GM10248 (cell line): ENCODE results near the gene GRPEL2.

ENCODE experiments used
- CTCF ChIA-PET: fragments of 300-600 bp; sonication (Branson Sonifier 250); formaldehyde crosslinking; extraction: SDS; loops from one replicate; lab custom pipeline; 2021; ENCODE audit warnings: antibody characterized with exemption; lab: Yijun Ruan, JAX
- POLR2A ChIA-PET: fragments of 350-650 bp; sonication (Branson Sonifier 250); formaldehyde crosslinking; extraction: SDS; loops from one replicate; lab custom pipeline; 2020; ENCODE audit warnings: antibody characterized with exemption; lab: Yijun Ruan, JAX
- DNase-seq: peaks from one replicate; pipeline ENCODE4 v3.0.0; 2012; ENCODE audit errors: extremely low spot score
- TF ChIP-seq, protein P1 (sequence below): IDR thresholded peaks from 2 replicates; pipeline ENCODE4 v1.5.1; 2012; ENCODE audit warnings: mild to moderate bottlenecking, low read depth; ENCODE audit errors: extremely low read depth, missing control alignments, control extremely low read depth

GRPEL2 gene

DNA sequence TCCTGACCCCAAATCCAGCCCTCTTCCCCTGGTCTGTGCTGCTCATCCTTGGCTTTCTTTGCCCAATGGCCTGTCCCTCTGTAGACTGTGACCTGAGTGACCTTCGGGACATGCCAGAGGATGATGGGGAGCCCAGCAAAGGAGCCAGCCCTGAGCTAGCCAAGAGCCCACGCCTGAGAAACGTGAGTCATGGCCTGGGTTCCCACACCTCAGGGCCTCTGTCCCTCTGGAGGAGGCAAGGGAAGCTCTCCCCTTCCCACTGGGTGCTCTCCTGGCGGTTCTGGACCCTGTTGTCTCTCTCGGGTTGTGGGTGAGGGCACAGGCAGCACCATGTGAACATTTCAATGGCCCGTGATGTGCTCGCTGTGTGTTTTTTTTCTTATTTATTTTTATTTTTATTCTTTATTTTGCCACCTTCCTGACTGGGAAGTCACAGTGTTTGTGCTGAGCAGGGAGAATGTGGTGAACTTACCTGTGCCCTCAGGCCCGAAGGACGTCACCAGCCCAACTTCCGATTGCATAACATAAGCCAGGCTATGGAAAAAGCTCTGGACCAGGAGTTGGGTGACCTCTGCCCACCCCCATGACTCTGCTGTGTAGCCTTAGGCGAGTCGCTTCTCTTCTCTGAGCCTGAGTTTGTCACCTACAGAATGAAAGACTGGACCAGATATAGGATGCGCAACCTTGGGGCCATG, 44.1 kb upstream of the GRPEL2 start:
- TF ChIP-seq, protein P1, sequence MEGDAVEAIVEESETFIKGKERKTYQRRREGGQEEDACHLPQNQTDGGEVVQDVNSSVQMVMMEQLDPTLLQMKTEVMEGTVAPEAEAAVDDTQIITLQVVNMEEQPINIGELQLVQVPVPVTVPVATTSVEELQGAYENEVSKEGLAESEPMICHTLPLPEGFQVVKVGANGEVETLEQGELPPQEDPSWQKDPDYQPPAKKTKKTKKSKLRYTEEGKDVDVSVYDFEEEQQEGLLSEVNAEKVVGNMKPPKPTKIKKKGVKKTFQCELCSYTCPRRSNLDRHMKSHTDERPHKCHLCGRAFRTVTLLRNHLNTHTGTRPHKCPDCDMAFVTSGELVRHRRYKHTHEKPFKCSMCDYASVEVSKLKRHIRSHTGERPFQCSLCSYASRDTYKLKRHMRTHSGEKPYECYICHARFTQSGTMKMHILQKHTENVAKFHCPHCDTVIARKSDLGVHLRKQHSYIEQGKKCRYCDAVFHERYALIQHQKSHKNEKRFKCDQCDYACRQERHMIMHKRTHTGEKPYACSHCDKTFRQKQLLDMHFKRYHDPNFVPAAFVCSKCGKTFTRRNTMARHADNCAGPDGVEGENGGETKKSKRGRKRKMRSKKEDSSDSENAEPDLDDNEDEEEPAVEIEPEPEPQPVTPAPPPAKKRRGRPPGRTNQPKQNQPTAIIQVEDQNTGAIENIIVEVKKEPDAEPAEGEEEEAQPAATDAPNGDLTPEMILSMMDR = no peak
- DNase-seq = no peak
- ChIA-PET POLR2A (no interaction called here), CTCF (interaction anchor here (0.6 to 1.2 kb wide), 3 partner anchors 9 to 72 kb away, joined by 3 to 4 read pairs (median 3); no protein-coding TSS in a partner anchor)

- TF ChIP-seq, protein P1 = no peak
- ChIA-PET POLR2A (no interaction called here), CTCF (interaction anchor here (0.5 to 1.5 kb wide), 4 partner anchors 9 to 320 kb away, joined by 3 to 4 read pairs (median 4); no protein-coding TSS in a partner anchor)
- no peak for DNase-seq
Measured at GRCh38 chr5:149301744-149302380, 43.4 kb upstream of the GRPEL2 start.

- CTCF ChIA-PET = interaction anchor here (1.5 kb wide), 1 partner anchor 10 kb away, joined by 4 read pairs; no protein-coding TSS in a partner anchor
- DNase-seq = no peak
- TF ChIP-seq, protein P1 = no peak
- POLR2A ChIA-PET = no interaction called here
Measured at GRCh38 chr5:149302641-149303040, 42.7 kb upstream of the GRPEL2 start.

DNA sequence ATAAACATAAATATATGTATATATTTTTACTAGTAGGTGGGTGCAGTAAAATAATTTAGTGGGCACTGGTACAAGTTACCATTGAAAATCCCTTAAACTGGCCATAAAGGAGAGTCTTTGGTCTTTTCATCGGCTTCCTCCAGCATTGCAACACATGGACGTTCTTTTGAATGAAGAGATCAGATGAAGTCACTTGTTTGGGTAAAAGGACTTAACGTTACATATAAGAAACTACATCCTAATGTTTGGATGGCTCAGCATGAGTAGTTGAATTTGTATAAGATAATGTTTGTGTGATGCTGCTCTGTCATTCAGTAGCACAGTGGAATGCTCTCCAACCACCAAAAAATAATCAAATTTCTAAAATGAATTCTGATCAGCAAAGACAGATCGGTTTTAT, 42.1 kb upstream of the GRPEL2 start:
- CTCF ChIA-PET = interaction anchor here (1.5 kb wide), 1 partner anchor 10 kb away, joined by 4 read pairs; no protein-coding TSS in a partner anchor
- TF ChIP-seq, protein P1 = no peak

GRCh38 chr5:149304195-149305078, 40.9 kb upstream of the GRPEL2 start:
- CTCF ChIA-PET = no interaction called here
- POLR2A ChIA-PET = no interaction called here
- TF ChIP-seq, protein P1 = no peak
- no peak for DNase-seq

More for the DNA sequence above, 42.1 kb upstream of the GRPEL2 start:
- POLR2A ChIA-PET = no interaction called here
- DNase-seq = no peak

GRCh38 chr5:149309354-149309753, 35.9 kb upstream of the GRPEL2 start:
- no peak for DNase-seq
- POLR2A ChIA-PET = no interaction called here
- TF ChIP-seq, protein P1 = no peak
- CTCF ChIA-PET = interaction anchor here (1.3 to 3.3 kb wide), 7 partner anchors 11 to 126 kb away, joined by 3 to 13 read pairs (median 4); no protein-coding TSS in a partner anchor
